Motor neuron (in vitro differentiated cells): Measurements from ENCODE around the gene MAP3K4. TPM values are rescaled to one million over a fixed set of nuclear protein-coding genes. Genes with fewer than 3 reads are reported as not detected.

Experiments used
- ATAC-seq, 8 experiments: fragments of 200-7000 bp; cut with Tn5 transposase; replicated peaks in 6 of 8; 2 replicates each; pipeline ENCODE4 v1.8.0; 2021; ENCODE audit warnings: mild to moderate bottlenecking in 8 of 8, moderate library complexity in 8 of 8
- H3K27ac ChIP-seq, 2 donors: fragments of 250-450 bp; sonication (Bioruptor Pico); 2 replicates each; pipeline ENCODE4 v1.9.0; 2021; ENCODE audit warnings: antibody characterized with exemption in 2 of 2, mild to moderate bottlenecking in 2 of 2, moderate library complexity in 1 of 2
- H3K4me1 ChIP-seq, 2 donors: fragments of 250-450 bp; sonication (Bioruptor Pico); replicated peaks in 1 of 2; 2 replicates each; pipeline ENCODE4 v1.6.1; 2021; ENCODE audit warnings: antibody characterized with exemption in 2 of 2, mild to moderate bottlenecking in 2 of 2, moderate library complexity in 1 of 2
- H3K4me3 ChIP-seq, 5 donors: fragments of 250-450 bp; sonication (Bioruptor Pico); 2 replicates each; pipeline ENCODE4 v1.9.0; 2021; ENCODE audit warnings: antibody characterized with exemption in 5 of 5, mild to moderate bottlenecking in 5 of 5, moderate library complexity in 4 of 5
- WGBS, 10 experiments: fragments of 450-650 bp; shearing (Covaris generic); methylation state at CpG; one replicate each; pipeline ENCODE4 v1.0.0; 2022; 5-methylcytosine and 5-hydroxymethylcytosine counted together
- in situ Hi-C, 9 experiments: fragments of 400-800 bp; cut with MboI; loops; one replicate each; pipeline ENCODE4 v1.15.0; 2021; ENCODE audit warnings: low sequenced_read_pairs in 9 of 9, low pct_unique_long_range_greater_than_20kb in 2 of 9; ENCODE audit not compliant: unreplicated experiment in 9 of 9
- total RNA-seq, 8 experiments: library from RNA; unstranded; fragments of 300-600 nt; gene quantifications; 2 replicates each; pipeline versions ENCODE4 v1.2.3 to v1.2.4, GENCODE V29; 2022

The MAP3K4 gene
- total RNA-seq, 8 experiments from 2014 or later, result 12.0 to 37.3 (median 24.8) TPM

- 92 to 100% (median 95%) methylated on average over 1 to 11 of the region's 11 CpGs; no CpG with 5 or more reads in 6 of the 10 experiments for WGBS, 10 experiments
- ATAC-seq, result no peak
- in situ Hi-C loops, result loop anchor here in 1 of 9 experiments (25.0 kb wide), 1 partner anchor 230 kb away; no protein-coding TSS in a partner anchor
- Histone ChIP-seq H3K27ac (no peak overlapping the region), H3K4me3 (no peak overlapping the region), H3K4me1 (peaks cover 0 to 9% of the 10 kb centered on the region in 2 donors)
Measured at GRCh38 chr6:161132384-161132783, 140.8 kb downstream of the MAP3K4 start.

- H3K27ac ChIP-seq, result peak overlapping the region in 1 of 2 donors; percentile 25
- 83 to 100% (median 92%) methylated on average over 2 to 9 of the region's 9 CpGs; no CpG with 5 or more reads in 4 of the 10 experiments for whole genome bisulfite sequencing, 10 experiments
- no peak overlapping the region for H3K4me3 ChIP-seq
- peak in 3 of 8 experiments; percentile 23 to 80 (median 44) for ATAC-seq
- H3K4me1 ChIP-seq, result peaks cover 0 to 9% of the 10 kb centered on the region in 2 donors
- in situ Hi-C loops, result loop anchor here in 1 of 9 experiments (25.0 kb wide), 1 partner anchor 228 kb away; no protein-coding TSS in a partner anchor
Measured at GRCh38 chr6:161133963-161134362, 142.4 kb downstream of the MAP3K4 start.

GRCh38 chr6:161134550-161135298 lies 143.2 kb downstream of the MAP3K4 start:
- Histone ChIP-seq H3K4me3 (no peak overlapping the region), H3K27ac (peak overlapping the region in 1 of 2 donors; percentile 40), H3K4me1 (peaks cover 0 to 9% of the 10 kb centered on the region in 2 donors)
- ATAC-seq, result peak in 2 of 8 experiments; percentile 9
- WGBS, 10 experiments, result 88 to 100% (median 93%) methylated on average over 1 to 10 of the region's 17 CpGs; no CpG with 5 or more reads in 1 of the 10 experiments
- in situ Hi-C loops, result loop anchor here in 1 of 9 experiments (25.0 kb wide), 1 partner anchor 228 kb away; no protein-coding TSS in a partner anchor

GRCh38 chr6:161135695-161136591 lies 144.4 kb downstream of the MAP3K4 start:
- Histone ChIP-seq H3K4me3 (no peak overlapping the region), H3K27ac (no peak overlapping the region), H3K4me1 (peaks cover 0 to 9% of the 10 kb centered on the region in 2 donors)
- WGBS, 10 experiments, result 78 to 96% (median 88%) methylated on average over 1 to 13 of the region's 23 CpGs; no CpG with 5 or more reads in 1 of the 10 experiments
- in situ Hi-C loops, result loop anchor here in 1 of 9 experiments (25.0 kb wide), 1 partner anchor 226 kb away; no protein-coding TSS in a partner anchor
- ATAC-seq, result no peak

- H3K4me3 ChIP-seq, result no peak overlapping the region
- no peak overlapping the region for H3K27ac ChIP-seq
- H3K4me1 ChIP-seq, result peaks cover 0 to 9% of the 10 kb centered on the region in 2 donors
- WGBS, 10 experiments, result 70 to 100% (median 90%) methylated on average over 1 to 7 of the region's 11 CpGs; no CpG with 5 or more reads in 1 of the 10 experiments
- in situ Hi-C loops, result loop anchor here in 1 of 9 experiments (25.0 kb wide), 1 partner anchor 226 kb away; no protein-coding TSS in a partner anchor
- ATAC-seq, result no peak
Measured at GRCh38 chr6:161136655-161137054, 145.1 kb downstream of the MAP3K4 start.

- no peak overlapping the region for H3K4me3 ChIP-seq
- 80 to 100% (median 92%) methylated on average over 1 to 9 of the region's 11 CpGs; no CpG with 5 or more reads in 3 of the 10 experiments for WGBS, 10 experiments
- no peak overlapping the region for H3K27ac ChIP-seq
- peaks cover 0 to 9% of the 10 kb centered on the region in 2 donors for H3K4me1 ChIP-seq
- in situ Hi-C loops, result loop anchor here in 1 of 9 experiments (25.0 kb wide), 1 partner anchor 225 kb away; no protein-coding TSS in a partner anchor
- ATAC-seq, result no peak
Measured at GRCh38 chr6:161137320-161137719, 145.8 kb downstream of the MAP3K4 start.

- 33 to 100% (median 92%) methylated on average over 1 to 5 of the region's 12 CpGs; no CpG with 5 or more reads in 1 of the 10 experiments for WGBS, 10 experiments
- Histone ChIP-seq H3K4me3 (no peak overlapping the region), H3K27ac (no peak overlapping the region), H3K4me1 (peaks cover 0 to 9% of the 10 kb centered on the region in 2 donors)
- no peak for ATAC-seq
- in situ Hi-C loops, result loop anchor here in 1 of 9 experiments (25.0 kb wide), 1 partner anchor 224 kb away; no protein-coding TSS in a partner anchor
Measured at GRCh38 chr6:161137839-161138542, 146.4 kb downstream of the MAP3K4 start.

- Histone ChIP-seq H3K4me3 (no peak overlapping the region), H3K27ac (no peak overlapping the region), H3K4me1 (peaks cover 0 to 7% of the 10 kb centered on the region in 2 donors)
- WGBS, 10 experiments, result 91 to 100% (median 100%) methylated on average over 1 to 10 of the region's 23 CpGs; no CpG with 5 or more reads in 1 of the 10 experiments
- ATAC-seq, result no peak
- in situ Hi-C loops, result loop anchor here in 1 of 9 experiments (25.0 kb wide), 1 partner anchor 224 kb away; no protein-coding TSS in a partner anchor
Measured at GRCh38 chr6:161138543-161139303, 147.2 kb downstream of the MAP3K4 start.

- 90 to 100% (median 99%) methylated on average over 1 to 7 of the region's 18 CpGs; no CpG with 5 or more reads in 4 of the 10 experiments for WGBS, 10 experiments
- no peak overlapping the region for H3K4me3 ChIP-seq
- H3K4me1 ChIP-seq, result peaks cover 0 to 7% of the 10 kb centered on the region in 2 donors
- peak in 1 of 8 experiments; percentile 12 for ATAC-seq
- H3K27ac ChIP-seq, result no peak overlapping the region
- in situ Hi-C loops, result loop anchor here in 1 of 9 experiments (25.0 kb wide), 1 partner anchor 223 kb away; no protein-coding TSS in a partner anchor
Measured at GRCh38 chr6:161139304-161139765, 147.8 kb downstream of the MAP3K4 start.

GRCh38 chr6:161139766-161140553 lies 148.4 kb downstream of the MAP3K4 start:
- 0 to 100% (median 92%) methylated on average over 1 to 8 of the region's 28 CpGs; no CpG with 5 or more reads in 6 of the 10 experiments for WGBS, 10 experiments
- in situ Hi-C loops, result loop anchor here in 1 of 9 experiments (25.0 kb wide), 1 partner anchor 222 kb away; no protein-coding TSS in a partner anchor
- peak; percentile 21 to 93 (median 54) for ATAC-seq
- peaks cover 0 to 7% of the 10 kb centered on the region in 2 donors for H3K4me1 ChIP-seq
- no peak overlapping the region for H3K4me3 ChIP-seq
- no peak overlapping the region for H3K27ac ChIP-seq
